SK-N-MC (cell line): ENCODE results near the gene USP35.

Experiments used
- EZH2 ChIP-seq: fragments of 200-600 bp; sonication (generic); IDR thresholded peaks from one replicate; pipeline ENCODE4 v1.6.1; 2017; ENCODE audit warnings: antibody characterized with exemption
- FOXP2 ChIP-seq: optimal IDR thresholded peaks from 2 replicates; pipeline ENCODE3; 2011; ENCODE audit warnings: mild to moderate bottlenecking, moderate library complexity; ENCODE audit not compliant: insufficient read depth; ENCODE audit errors: extremely low read length, control extremely low read depth
- POLR2AphosphoS5 ChIP-seq: IDR thresholded peaks from 2 replicates; pipeline ENCODE4 v1.6.1; 2012; ENCODE audit warnings: mild to moderate bottlenecking, low read depth, low read length, borderline replicate concordance

- no peak for TF ChIP-seq EZH2
- TF ChIP-seq FOXP2 = no peak
- TF ChIP-seq POLR2AphosphoS5 = no peak
Measured at GRCh38 chr11:78164471-78164870, 24.2 kb upstream of the USP35 start.
